DMS53 (cell line): ENCODE measurements around the gene SHC2.
"Not testable (repeated sequence)": the region's sequence is repeated elsewhere in the genome, so short reads cannot be mapped to it uniquely, and the experiment has no call there.

Experiments used
- DNase-seq: peaks from one replicate; lab custom pipeline; 2025; lab: John Stamatoyannopoulos, UW

Gene SHC2

DNA sequence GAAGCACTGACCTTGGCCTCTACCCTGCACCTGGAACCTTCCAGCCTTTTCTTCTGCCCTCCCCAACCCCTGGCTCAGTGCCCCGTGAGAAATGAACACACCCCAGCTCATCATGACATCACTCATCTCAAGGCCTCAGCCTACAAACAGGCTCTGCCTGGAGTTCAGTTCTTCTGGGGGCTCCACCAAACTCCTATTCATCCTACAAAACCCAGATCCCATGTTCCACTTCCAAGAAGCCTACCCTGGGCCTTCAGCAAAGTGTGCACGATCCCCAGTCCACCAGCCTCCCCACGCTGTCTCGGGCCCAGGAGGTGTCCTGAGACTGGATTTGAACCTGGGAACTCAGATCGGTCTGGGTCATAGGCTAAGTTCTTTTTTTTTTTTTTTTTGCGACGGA, 9.0 kb upstream of the SHC2 start:
- DNase-seq, result no peak

DNA sequence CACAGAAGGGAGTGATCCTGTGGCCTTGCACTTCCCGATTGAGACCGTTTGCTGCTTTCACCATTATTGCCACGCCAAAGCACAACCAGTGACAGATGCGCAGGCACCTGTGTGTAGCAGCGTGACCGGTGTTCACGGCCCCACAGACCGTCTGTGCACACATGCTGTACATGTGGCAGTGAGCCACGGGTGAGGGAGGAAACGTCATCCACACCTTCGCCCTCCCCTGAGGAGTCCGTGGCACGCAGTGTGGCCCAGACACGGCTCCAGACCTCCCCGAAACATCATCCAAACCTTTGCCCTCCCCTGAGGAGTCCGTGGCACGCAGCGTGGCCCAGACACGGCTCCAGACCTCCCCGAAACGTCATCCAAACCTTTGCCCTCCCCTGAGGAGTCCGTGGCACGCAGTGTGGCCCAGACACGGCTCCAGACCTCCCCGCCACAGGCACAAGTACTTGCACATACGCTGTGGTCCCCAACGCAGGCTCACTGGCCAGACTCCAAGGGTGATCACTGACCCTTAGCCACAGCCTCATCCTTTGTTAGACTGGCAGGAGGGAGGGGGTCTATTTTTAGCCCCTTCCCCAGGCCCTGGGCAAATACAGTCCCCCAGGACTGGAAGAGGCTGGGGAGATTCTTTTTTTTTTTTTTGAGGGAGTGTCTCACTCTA, 7.9 kb upstream of the SHC2 start:
- no peak for DNase-seq

DNA sequence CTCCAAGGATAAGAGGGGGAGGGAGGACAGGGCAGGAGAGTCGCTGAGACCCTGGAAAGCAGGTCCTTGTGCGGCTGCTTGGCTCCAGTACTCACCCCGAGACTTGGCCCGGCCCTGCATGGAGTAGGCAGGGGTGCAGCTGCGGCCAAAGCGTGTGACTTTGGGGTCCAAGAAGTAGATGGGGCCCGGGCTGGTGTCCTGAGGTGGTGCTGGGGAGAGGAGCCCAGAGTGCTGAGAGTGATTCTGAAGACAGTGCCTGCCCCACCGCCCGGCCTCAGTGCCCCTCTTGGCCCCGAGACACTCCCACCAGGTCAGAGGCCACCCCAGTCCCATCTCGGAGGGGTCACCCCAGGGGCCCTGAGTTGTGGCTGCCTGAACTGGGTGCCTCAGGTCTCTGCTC, 6.7 kb upstream of the SHC2 start:
- no peak for DNase-seq

DNA sequence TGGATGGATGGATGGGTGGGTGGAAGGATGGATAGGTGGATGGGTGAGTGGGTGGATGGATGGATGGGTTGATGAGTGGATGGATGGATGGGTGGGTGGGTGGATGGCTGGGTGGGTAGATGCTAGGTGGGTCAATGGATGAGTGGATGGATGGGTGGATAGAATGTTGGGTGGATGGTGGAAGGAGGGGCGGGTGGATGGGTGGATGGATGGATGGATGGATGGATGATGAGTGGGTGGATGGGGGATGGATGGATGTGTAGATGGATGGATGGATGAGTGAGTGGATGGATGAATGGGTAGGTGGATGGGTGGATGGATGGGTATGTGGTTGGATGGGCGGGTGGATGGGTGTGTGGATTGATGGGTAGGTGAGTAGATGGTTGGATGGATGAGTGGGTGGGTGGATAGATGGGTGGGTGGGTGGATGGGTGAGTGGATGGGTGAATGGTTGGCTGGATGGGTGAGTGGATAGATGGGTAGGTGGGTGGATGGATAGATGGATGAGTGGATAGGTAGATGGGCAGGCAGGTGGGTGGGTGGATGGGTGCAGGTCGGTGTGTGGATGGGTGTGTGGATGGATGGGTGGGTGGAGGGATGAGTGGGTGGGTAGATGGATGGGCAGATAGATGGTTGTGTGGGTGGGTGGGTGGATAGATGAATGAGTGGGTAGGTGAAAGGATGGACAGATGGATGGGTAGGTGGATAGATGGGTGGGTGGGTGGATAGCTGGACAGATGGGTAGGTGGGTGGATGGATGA, 4.4 kb upstream of the SHC2 start:
- no peak for DNase-seq

DNA sequence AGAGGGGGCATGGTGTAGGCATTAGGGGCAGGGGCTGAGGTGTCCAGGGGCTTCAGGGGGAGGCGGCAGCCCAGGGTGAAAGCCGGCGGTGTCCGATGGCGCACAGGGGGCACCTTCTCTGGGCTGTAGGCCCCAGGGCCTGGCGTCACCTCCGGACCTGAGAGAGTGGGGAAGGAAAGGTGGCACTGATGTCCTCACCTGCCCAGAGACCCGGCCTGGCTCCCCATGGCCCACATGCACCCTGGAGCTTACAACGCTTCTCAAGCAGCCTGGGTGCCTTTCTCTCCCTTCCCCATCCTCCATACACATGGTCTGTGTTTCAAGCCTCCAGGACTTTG, 3.3 kb upstream of the SHC2 start:
- no peak for DNase-seq

DNA sequence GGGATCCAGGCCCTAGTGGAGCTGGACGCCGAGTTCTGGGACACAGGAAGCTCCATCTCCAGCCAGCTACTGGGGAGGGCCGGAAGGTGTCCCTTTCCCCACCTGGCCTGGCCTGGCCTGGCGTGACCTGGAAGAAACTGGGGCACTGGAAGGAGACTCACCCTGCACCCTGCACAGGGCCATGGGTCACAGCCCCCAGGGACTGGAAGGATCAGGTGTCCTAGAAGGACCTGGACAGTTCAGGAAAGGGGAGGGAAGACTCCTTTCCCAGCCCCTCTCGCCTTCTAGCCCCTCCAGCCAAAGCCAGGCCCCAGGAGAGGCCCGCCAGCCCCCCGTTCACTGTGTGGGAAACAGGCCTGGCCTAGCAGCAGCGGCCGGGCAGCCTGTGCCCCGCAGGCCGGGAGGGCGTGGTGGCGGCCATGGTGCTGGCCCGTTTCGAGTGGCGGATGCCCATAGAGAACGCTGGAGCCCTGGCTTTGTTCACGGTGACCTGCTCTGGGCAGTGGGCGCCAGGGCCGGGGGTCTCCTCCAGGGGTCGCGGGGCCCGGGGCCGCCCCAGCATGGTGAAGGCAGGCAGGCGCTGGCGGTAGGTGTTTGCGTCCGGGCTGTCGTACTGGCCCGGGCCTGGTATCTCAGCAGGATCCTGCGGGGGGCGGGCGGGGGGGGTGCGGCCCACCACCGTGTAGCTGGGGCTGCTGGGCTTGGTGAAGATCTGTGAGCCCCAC, 2.8 kb upstream of the SHC2 start:
- no peak for DNase-seq

DNA sequence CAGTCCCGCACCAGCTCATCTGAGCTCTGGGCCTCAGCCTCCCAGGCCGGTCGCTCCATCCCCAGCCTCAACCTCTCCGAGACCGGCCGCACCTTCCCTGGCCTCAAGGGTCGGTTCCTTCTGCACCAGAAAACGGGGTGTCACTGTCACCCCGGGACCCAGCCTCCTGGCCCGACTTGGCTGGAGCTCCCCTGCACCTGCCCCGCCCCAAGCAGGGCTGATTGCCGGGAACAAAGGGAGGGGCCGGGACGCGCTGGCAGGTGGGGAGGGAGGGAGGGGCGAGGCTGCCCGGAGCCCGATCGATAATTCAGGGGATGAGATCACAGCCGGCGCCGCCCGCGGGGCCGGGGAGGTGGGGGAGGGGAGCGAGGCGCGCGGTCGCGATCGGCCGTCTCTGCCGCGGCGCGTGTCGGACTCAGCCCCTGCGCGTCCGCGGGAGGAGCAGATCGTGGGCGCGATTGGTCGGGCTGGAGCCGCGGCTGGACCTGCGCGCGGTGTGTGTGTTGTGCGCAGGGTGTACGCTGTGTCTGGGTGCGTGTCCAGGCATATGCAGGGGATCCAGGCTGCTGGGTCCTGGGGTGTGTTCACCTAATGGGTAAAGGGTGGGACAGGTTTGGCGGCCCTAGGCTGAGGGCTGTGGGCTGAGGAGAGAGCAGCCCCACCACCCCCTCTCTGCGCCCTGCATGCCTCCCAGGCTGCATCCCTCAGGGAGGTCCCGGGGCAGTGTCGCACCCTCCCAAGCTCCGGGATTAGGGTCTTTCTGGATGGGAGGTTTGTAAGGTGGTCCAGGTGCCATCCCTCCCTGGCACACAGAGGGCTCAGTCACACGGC, 1.1 kb upstream of the SHC2 start:
- peak; percentile 57 for DNase-seq

DNA sequence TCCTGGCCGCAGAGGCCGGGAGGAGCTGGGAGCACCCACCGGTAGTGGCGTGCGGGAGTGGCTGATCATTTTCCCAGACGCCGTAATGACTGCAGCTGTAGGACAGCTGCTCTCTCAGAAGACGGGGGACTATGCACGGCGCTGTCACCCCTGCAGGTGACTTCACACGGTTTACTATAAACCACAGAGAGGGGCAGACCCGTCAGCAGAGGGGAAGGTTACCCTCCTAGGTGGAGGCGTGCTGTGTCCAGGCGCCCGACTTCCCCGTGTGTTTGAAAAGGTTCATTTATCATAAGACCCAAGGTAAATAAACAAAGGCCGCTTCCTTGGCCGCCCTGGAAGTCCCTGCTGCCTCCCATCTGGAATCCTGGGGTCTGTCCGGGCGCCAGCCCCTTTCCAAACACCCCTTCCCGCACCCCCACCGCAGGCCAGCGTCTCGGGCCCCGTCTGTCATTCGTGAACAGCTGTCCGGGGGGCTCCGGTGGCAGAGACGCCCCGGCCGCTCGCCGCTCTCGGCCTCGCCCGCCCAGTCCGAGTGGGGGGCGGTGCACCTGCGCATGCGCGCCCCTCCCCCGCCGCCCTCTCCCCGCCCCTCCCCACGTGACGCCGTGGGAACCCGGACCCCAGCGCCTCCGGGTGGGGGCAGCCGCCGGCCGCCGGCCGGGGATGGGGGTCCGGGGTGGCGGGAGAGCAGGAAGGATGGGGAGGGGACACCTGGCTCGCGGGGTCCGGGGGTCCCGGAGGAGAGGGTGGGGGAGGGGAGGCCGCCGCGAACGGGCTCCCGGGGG, 915 bp downstream of the SHC2 start:
- peak; percentile 76 for DNase-seq

DNA sequence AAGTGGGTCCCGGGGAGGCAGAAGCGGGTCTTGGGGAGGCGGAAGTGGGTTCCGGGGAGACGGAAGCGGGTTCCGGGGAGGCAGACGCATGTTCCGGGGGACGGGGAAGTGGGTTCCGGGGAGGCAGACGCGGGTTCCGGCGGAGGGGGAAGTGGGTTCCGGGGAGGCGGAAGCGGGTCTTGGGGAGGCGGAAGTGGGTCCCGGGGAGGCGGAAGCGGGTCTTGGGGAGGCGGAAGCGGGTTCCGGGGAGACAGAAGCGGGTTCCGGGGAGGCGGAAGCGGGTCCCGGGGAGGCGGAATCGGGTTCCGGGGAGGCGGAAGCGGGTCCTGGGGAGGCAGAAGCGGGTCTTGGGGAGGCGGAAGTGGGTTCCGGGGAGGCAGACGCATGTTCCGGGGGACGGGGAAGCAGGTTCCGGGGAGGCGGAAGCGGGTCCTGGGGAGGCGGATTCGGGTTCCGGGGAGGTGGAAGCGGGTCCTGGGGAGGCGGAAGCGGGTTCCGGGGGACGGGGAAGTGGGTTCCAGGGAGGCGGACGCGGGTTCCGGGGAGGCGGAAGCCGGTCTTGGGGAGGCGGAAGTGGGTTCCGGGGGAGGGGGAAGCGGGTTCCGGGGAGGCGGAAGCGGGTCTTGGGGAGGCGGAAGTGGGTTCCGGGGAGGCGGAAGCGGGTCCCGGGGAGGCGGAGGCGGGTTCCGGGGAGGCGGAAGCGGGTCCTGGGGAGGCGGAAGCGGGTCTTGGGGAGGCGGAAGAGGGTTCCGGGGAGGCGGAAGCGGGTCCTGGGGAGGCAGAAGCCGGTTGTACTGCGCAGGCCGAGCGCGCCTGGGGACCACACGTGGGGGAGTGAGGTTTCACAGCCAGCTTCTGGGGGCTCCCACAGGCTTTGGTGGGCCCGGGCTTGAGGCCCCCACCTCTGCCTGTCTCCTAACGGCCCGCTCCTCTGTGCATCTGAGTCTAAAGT, 2.5 kb downstream of the SHC2 start:
- DNase-seq, result no peak

DNA sequence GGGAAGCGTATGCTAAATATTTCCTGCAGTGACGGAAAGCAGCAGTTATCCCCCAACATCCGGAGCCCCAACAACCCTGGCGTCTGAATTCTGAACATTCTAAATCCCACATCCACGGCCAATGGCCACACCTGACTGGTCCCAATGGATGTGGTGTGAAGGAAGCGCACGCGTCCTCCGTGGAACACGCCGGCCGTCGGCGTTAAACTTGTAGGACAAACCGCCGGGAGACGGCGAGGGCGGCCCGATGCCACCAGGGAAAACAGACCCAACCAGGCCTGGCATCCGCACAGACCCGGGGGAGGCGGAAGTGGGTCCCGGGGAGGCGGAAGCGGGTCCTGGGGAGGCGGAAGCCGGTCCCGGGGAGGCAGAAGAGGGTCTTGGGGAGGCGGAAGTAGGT, 3.2 kb downstream of the SHC2 start:
- no peak for DNase-seq

DNA sequence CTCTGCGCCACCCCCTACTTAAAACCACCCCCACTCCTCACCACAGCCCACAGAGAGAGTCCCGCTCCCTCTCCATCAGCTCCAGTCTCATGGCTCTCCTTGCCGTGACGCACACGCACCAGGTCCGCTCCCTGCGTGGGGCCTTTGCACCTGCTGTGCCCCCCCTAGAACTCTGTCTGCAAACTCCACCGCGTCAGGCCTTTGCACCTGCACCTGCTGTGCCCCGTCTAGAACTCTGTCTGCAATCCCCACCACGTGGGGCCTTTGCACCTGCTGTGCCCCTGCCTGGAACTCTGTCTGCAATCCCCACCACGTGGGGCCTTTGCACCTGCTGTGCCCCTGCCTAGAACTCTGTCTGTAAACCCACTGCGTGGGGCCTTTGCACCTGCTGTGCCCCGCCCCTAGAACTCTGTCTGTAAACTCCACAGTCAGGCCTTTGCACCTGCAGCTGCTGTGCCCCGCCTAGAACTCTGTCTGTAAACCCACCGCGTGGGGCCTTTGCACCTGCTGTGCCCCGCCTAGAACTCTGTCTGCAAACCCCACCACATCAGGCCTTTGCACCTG, 4.2 kb downstream of the SHC2 start:
- no peak for DNase-seq

DNA sequence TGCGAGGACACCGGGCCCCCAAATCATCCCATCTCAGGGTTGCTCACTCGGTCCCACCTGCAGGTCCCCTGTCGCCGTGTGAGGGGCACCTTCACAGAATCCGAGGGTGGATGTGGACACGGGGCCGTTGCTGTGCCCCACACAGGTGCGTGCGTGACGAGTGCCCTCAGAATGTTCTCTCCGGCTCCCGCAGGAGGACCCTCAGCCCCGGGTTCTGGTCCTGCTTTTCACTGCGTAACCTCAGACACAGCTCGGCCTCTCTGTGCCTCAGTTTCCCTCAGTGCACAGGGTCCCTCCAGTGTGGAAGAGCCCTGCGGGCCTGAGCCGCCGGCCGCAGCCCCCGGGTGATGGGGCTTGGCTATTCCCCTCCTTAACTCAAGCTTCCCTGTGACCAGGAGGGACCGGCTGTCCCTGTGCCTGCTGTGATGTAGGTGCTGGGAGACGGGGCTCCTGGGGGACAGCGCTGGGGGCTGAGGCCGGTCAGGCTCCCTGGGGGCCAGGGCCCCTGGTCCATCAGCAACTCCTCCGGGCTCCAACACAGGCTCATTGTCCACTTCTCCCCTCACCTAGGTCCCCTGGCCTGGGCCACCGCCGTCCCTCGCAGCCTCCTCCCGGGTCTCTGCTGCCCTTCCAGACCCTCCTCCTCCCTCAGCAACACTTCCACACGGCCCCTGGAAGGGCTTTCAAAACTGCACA, 4.8 kb downstream of the SHC2 start:
- no peak for DNase-seq

DNA sequence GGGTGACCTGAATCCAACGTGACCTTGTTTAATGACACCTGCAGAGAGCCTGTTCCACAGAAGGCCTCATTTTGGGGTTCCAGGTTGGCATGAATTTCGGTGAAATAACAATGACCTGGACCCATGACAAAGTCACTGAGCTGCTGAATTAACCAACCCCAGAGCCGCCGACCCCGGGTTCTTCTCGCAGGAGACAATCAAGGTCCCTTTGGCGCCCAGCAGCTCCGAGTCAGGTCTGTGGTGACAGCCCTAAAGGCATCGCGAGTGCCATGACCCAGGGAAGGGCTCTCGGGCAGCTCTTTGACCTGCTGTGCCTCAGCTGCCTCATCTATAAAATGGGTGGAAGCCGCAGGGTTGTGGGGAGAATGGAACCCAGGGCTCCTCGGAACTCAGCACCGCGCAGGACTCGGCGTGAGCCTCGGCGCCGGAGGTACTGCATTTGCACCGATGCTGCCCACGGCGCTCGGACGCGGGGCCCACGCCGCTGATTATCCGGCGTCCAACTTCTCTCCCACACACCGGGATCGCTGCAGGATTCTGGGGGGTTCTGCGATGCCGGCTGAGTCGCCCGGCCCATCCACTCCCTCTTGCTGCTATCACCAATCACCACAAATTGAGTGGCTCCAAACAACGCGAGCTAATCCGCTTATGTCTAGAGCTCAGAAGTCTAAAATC, 5.7 kb downstream of the SHC2 start:
- no peak for DNase-seq

DNA sequence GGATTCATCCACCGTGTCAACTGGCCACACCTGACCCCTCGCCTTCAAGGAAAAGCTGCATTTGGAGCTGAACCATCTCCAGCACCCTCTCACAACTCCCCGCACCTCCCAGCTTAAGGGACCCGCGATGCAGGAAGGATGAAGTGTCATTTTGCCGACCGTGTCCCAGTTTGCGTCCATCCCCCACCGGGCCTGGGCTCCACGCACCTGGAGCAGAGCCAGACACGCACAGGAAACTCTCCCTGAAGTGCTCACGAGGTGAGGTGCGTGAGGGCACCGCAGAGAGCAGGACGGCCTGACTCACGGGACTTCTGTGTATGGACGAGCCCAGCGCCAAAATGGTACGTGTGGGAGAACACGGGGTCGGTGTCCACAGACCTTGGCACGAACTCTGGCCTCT, 7.2 kb downstream of the SHC2 start:
- no peak for DNase-seq

DNA sequence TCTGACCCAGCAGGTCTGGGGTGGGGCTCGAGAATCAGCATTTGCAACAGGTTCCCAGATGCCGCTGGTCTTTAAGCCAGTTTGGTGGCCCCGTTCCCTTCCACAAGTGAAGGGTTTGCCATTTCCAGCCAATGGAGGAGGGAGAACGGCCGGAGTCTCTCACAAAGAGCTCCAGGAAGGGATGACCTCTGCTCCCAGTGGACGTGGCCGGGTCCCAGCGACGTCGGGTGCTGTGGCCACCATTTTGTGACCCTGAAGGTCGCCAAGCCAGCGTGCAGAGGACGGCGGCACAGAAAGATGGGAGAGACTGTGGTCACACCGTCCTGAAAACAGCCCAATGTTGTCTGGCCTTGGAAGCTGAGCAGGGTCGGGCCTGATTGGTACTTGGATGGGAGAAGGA, 8.0 kb downstream of the SHC2 start:
- DNase-seq, result no peak

DNA sequence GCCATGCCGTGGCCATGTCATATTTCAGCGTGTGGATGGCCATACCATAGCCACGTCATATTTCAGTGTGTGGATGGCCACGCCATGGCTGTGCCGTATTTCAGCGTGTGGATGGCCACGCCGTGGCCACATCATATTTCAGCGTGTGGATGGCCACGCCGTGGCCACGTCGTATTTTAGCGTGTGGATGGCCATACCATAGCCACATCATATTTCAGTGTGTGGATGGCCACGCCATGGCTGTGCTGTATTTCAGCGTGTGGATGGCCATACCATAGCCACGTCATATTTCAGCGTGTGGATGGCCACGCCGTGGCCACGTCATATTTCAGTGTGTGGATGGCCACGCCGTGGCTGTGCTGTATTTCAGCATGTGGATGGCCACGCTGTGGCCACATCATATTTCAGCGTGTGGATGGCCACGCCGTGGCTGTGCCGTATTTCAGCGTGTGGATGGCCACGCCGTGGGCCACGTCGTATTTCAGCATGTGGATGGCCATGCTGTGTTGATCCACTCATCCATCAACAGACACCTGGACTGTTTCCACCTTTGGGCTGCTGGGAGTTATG, 9.8 kb downstream of the SHC2 start:
- not testable (repeated sequence) for DNase-seq

DNA sequence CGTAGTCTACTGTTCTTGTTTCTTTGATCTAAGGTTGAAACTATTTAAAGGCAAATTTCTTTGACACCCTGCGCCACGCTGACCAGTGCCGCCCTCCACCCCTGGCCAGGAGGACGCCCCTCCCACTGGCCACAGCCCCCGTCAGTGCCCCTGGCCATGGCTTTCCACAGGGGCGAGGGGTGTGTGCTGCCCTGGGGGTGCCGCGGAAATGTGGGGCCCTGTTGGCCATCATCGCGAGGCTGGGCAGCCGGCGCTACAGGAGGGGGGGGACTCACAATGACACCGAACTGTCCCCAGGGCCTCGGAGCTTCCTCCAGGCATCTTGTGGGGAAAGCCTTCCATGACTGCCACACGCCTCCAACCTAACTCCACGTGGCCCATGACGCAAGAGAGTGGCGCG, 10.9 kb downstream of the SHC2 start:
- no peak for DNase-seq

DNA sequence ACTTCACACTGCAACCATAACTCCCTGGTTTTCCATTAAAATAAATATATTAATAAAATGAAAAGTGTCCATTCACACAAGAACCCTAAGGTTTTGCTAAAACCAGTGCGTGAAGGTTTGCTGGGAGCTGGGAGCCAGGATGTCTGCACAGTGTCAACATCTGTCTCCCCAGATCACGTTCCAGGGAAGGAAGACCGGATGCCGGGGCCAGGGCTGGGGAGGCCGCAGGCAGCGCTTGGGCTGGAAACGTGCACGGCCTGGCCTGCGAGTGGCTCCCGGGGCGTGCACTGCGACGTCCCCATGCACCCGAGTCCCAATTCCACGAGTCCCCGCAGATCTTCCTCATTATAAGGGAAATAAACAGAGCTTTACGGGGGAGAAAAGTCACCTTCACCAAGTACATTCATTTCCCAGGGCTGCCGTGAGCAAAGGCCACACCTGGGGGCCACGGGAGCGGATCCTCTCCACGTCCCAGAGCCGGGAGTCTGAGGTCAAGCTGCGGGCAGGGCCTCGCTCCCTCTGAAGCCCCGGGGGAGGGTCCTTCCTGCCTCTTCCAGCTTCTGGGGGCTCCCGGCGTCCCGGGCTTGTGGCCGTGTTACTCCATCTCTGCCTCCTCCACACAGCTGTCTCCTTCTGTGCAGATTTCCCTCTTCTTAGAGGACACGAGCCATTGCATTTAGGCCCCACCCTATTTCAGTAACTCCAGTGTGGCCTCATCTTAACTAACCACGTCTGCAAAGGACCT, 12.8 kb downstream of the SHC2 start:
- DNase-seq, result peak; percentile 24
